Body of pancreas (tissue), 4 donors: ENCODE results near the gene NBAS. TPM values are rescaled to one million over a fixed set of nuclear protein-coding genes. Genes with fewer than 3 reads are reported as not detected.

Experiments
- ATAC-seq: fragments of 150-250 bp; one replicate; pipeline ENCODE4 v1.9.1; 2016
- DNase-seq, 4 donors: peaks; one replicate each; pipeline ENCODE4 v3.0.0-alpha.2; 2019
- H3K27ac ChIP-seq, 4 donors: fragments of 200-600 bp; sonication (generic); 1 replicate in 3 of 4; 2 replicates in 1 of 4; pipeline versions ENCODE4 v1.5.1 to v1.6.1; 2016 to 2019; ENCODE audit warnings: mild to moderate bottlenecking in 1 of 4, mixed read lengths in 1 of 4, moderate library complexity in 1 of 4
- H3K27me3 ChIP-seq, 2 donors: fragments of 200-600 bp; sonication (generic); one replicate each; pipeline ENCODE4 v1.6.0; 2016; ENCODE audit warnings: mild to moderate bottlenecking in 1 of 2
- H3K36me3 ChIP-seq, 2 donors: fragments of 200-600 bp; sonication (generic); replicated peaks in 1 of 2; 2 replicates each; pipeline ENCODE4 v1.5.1; 2016; ENCODE audit warnings: low read depth in 2 of 2; ENCODE audit not compliant: insufficient read depth in 1 of 2
- H3K4me1 ChIP-seq: fragments of 200-600 bp; sonication (generic); one replicate; pipeline ENCODE4 v1.6.0; 2016
- H3K4me3 ChIP-seq, 2 donors: fragments of 200-600 bp; sonication (generic); 1 replicate in 1 of 2; 2 replicates in 1 of 2; pipeline ENCODE4 v1.5.1; 2016 to 2019
- H3K9me3 ChIP-seq, 3 donors: fragments of 200-600 bp; sonication (generic); 1 replicate in 2 of 3; 2 replicates in 1 of 3; pipeline ENCODE4 v1.5.1; 2016
- CTCF ChIP-seq, 7 experiments: fragments of 450-650 bp in 4 of 7; fragments of 200-600 bp in 3 of 7; sonication (generic) in 3 of 7; IDR thresholded peaks; one replicate each; pipeline ENCODE4 v1.5.1; 2016 to 2019; ENCODE audit warnings: antibody characterized with exemption in 7 of 7
- POLR2A ChIP-seq, 3 donors: fragments of 450-650 bp; IDR thresholded peaks; one replicate each; pipeline ENCODE4 v1.6.1; 2016; ENCODE audit warnings: antibody characterized with exemption in 3 of 3, mild to moderate bottlenecking in 2 of 3
- WGBS, 2 donors: methylation state at CpG; one replicate each; pipeline ENCODE4 v1.1.5; 2017; 5-methylcytosine and 5-hydroxymethylcytosine counted together
- intact Hi-C: fragments of 100-400 bp; cut with DNase I; formaldehyde crosslinking; loops from one replicate; pipeline ENCODE4 v1.15.1; 2023
- total RNA-seq, 2 donors: library from RNA; depleted of rRNA; stranded (reverse); fragments of >200 nt; gene quantifications; one replicate each; pipeline ENCODE4 v1.1.0, GENCODE V29; 2016

Gene NBAS
- total RNA-seq, 2 donors from 2014 or later: 34.0 to 35.9 TPM

DNA sequence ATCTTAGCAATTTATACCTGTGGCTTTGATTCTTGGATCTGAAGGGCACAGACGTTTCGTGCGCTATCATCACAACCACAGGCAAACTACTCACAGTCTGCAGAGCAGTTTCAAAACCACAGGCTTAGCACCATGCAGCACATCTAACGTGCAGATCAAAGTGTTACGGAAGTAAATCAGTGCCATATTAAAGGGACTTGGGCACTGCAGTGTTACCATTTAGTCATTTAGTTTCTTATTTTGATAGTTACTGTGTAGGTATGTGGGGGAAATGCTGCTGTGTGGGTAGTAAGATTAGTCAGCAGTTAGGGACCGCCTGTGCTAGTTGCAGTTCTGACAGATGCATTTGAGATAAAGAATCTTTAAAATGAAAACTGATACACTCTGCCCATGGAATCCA, 384.0 kb downstream of the NBAS start:
- no peak for DNase-seq
- WGBS, 2 donors: 93 to 97% methylated on average over 6 of the region's 6 CpGs

DNA sequence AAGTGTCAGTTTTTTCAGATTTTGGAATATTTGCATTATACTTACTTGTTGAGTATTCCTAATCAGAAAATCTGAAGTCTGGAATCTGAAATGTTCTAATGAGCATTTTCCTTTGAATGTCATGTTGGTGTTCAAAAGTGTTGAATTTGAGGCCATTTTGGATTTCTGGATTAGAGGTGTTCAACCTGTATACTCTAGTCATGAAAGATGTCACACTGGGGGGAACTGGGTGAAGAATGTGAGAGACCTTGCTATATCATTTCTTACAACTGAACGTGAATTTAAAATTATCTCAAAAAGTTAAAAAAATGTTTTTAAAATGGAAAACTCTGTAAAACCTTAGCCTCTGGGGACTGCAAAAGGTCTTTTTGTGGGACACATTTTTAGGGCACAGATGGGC, 384.5 kb downstream of the NBAS start:
- ATAC-seq: no peak

More for the DNA sequence above, 384.0 kb downstream of the NBAS start:
- Histone ChIP-seq H3K36me3 (no peaks in the 10 kb centered on the region), H3K4me3 (no peak overlapping the region), H3K9me3 (no peaks in the 10 kb centered on the region), H3K27me3 (no peaks in the 10 kb centered on the region), H3K27ac (no peak overlapping the region), H3K4me1 (no peaks in the 10 kb centered on the region)
- TF ChIP-seq POLR2A (IDR thresholded peaks at IDR 0.05): no peak
- no peak for TF ChIP-seq CTCF (IDR thresholded peaks at IDR 0.05)
- no peak for ATAC-seq
- intact Hi-C loops: no loop called here

DNA sequence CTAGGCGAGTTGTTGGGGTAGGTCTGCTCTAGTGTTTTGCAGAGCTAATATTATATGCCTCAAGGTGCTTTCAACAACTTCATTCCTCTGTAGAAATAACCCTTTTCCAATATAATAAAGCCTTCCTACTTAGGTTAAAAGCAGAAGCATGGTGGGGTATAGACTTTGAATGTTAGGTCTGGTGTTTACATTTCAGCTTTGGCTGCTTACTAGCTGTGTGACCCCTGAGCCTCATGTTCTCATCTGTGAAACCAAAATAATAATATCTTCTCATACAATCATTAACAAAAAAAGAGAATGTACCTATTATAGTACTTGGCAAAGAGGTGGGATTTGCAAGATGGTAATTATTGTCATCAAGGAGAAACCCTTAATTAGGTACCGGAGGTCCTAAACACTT, 386.6 kb downstream of the NBAS start:
- DNase-seq (no peak), ATAC-seq (no peak)
- Histone ChIP-seq H3K36me3 (no peaks in the 10 kb centered on the region), H3K27ac (no peak overlapping the region), H3K4me3 (no peak overlapping the region), H3K4me1 (no peaks in the 10 kb centered on the region), H3K9me3 (no peaks in the 10 kb centered on the region), H3K27me3 (no peaks in the 10 kb centered on the region)
- 93 to 95% methylated on average over 2 of the region's 2 CpGs for WGBS, 2 donors
- no peak for TF ChIP-seq CTCF (IDR thresholded peaks at IDR 0.05)
- TF ChIP-seq POLR2A (IDR thresholded peaks at IDR 0.05): no peak
- intact Hi-C loops: no loop called here

More for the DNA sequence above, 384.5 kb downstream of the NBAS start:
- no peaks in the 10 kb centered on the region for H3K36me3 ChIP-seq
- H3K4me1 ChIP-seq: no peaks in the 10 kb centered on the region
- H3K27ac ChIP-seq: no peak overlapping the region
- intact Hi-C loops: no loop called here
- H3K27me3 ChIP-seq: no peaks in the 10 kb centered on the region
- TF ChIP-seq CTCF (IDR thresholded peaks at IDR 0.05) (no peak), POLR2A (IDR thresholded peaks at IDR 0.05) (no peak)
- no peak overlapping the region for H3K4me3 ChIP-seq
- DNase-seq: no peak
- WGBS, 2 donors: 91 to 96% methylated on average over 1 of the region's 1 CpG
- H3K9me3 ChIP-seq: no peaks in the 10 kb centered on the region

GRCh38 chr2:15173501-15173900, 387.6 kb downstream of the NBAS start:
- intact Hi-C loops: no loop called here
- Histone ChIP-seq H3K27me3 (no peaks in the 10 kb centered on the region), H3K9me3 (no peaks in the 10 kb centered on the region), H3K27ac (no peak overlapping the region), H3K36me3 (no peaks in the 10 kb centered on the region), H3K4me1 (no peaks in the 10 kb centered on the region), H3K4me3 (no peak overlapping the region)
- ATAC-seq (no peak), DNase-seq (no peak)
- 92 to 94% methylated on average over 8 of the region's 8 CpGs for WGBS, 2 donors
- no peak for TF ChIP-seq CTCF (IDR thresholded peaks at IDR 0.05)
- TF ChIP-seq POLR2A (IDR thresholded peaks at IDR 0.05): no peak

GRCh38 chr2:15172825-15173224, 388.3 kb downstream of the NBAS start:
- 26 to 30% methylated on average over 1 of the region's 1 CpG for WGBS, 2 donors
- DNase-seq (no peak), ATAC-seq (no peak)
- TF ChIP-seq POLR2A (IDR thresholded peaks at IDR 0.05): no peak
- no peak for TF ChIP-seq CTCF (IDR thresholded peaks at IDR 0.05)
- intact Hi-C loops: no loop called here
- no peak overlapping the region for H3K27ac ChIP-seq
- H3K36me3 ChIP-seq: no peaks in the 10 kb centered on the region
- H3K27me3 ChIP-seq: no peaks in the 10 kb centered on the region
- H3K4me1 ChIP-seq: no peaks in the 10 kb centered on the region
- no peaks in the 10 kb centered on the region for H3K9me3 ChIP-seq
- H3K4me3 ChIP-seq: no peak overlapping the region
